ENCODE data around the gene GGA2. TPM values are rescaled to one million over a fixed set of nuclear protein-coding genes. Genes with fewer than 3 reads are reported as not detected.
A peak's percentile ranks its signal among the peaks of the same experiment; 100 is the strongest.

The GGA2 gene
- total RNA-seq, 1 donor from 2014 or later: 161 TPM

- H3K27me3 ChIP-seq: no peaks in the 10 kb centered on the region
- no peak for ATAC-seq
- H3K4me1 ChIP-seq: peaks cover 69% of the 10 kb centered on the region
- intact Hi-C loops (cut with DNase I): no loop called here
- H3K36me3 ChIP-seq: peaks cover 6% of the 10 kb centered on the region
- TF ChIP-seq CTCF (IDR thresholded peaks at IDR 0.05): no peak
- H3K4me3 ChIP-seq: no peak overlapping the region
- peak overlapping the region; percentile 24 for H3K27ac ChIP-seq
- DNase-seq: no peak
- no peaks in the 10 kb centered on the region for H3K9me3 ChIP-seq
These were observed 5.1 kb downstream of the GGA2 start for GRCh38 chr16:23505180-23505665.

- no peaks in the 10 kb centered on the region for H3K27me3 ChIP-seq
- H3K9me3 ChIP-seq: no peaks in the 10 kb centered on the region
- H3K27ac ChIP-seq: peak overlapping the region; percentile 24
- peaks cover 73% of the 10 kb centered on the region for H3K4me1 ChIP-seq
- H3K36me3 ChIP-seq: peaks cover 6% of the 10 kb centered on the region
- no peak overlapping the region for H3K4me3 ChIP-seq
- peak; percentile 8 for TF ChIP-seq CTCF (IDR thresholded peaks at IDR 0.05)
- ATAC-seq: peak; percentile 78
- DNase-seq: peak; percentile 81
- intact Hi-C loops (cut with DNase I): no loop called here
These were observed 5.7 kb downstream of the GGA2 start for GRCh38 chr16:23504453-23505179.

DNA sequence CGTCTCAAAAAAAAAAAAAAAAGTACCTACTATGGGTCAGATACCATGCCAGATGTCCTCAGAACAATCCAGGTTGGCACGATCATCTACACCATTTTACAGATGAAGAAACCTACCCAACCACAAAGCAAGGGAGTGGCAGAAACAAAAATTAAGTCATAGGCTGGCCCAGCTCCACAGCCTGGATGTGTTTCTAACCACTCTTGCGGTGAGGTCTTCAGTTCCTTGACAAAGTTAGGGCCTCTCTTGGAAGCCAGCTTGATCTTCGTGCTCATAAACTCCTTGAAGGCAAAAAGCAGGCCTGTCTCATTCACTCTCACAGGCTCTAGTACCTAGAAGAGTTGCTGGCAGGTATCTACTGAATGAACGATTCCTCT lies 6.2 kb downstream of the GGA2 start:
- intact Hi-C loops (cut with DNase I): no loop called here
- H3K27ac ChIP-seq: peak overlapping the region; percentile 24
- DNase-seq: no peak

DNA sequence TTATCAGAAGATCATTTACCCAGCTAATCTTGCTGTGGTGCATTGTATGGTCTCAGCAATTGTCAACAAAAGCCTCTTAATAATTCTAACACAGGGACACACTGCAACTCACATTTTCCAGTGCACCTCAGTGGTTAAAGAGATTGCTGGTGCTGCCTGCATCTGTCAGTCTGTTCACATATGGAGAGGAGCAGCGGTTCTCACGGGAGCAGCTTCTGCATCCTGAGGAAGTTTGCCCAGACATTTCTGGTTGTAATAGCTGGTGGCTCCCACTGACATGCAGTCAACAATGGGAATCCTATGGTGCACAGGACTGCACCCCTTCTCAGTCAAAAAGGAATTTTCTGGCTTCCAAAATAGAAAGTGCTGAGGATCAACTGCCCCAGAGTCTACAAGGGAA lies 7.8 kb downstream of the GGA2 start:
- H3K27ac ChIP-seq: no peak overlapping the region
- H3K36me3 ChIP-seq: peaks cover 6% of the 10 kb centered on the region
- H3K4me3 ChIP-seq: no peak overlapping the region
- H3K4me1 ChIP-seq: peaks cover 69% of the 10 kb centered on the region
- TF ChIP-seq CTCF (IDR thresholded peaks at IDR 0.05): no peak
- intact Hi-C loops (cut with DNase I): no loop called here
- DNase-seq: no peak
- no peaks in the 10 kb centered on the region for H3K9me3 ChIP-seq
- no peaks in the 10 kb centered on the region for H3K27me3 ChIP-seq
- ATAC-seq: no peak

More for the DNA sequence above, 6.2 kb downstream of the GGA2 start:
- H3K4me1 ChIP-seq: peaks cover 73% of the 10 kb centered on the region
- TF ChIP-seq CTCF (IDR thresholded peaks at IDR 0.05): no peak
- H3K9me3 ChIP-seq: no peaks in the 10 kb centered on the region
- no peaks in the 10 kb centered on the region for H3K27me3 ChIP-seq
- H3K4me3 ChIP-seq: no peak overlapping the region
- peak; percentile 60 for ATAC-seq
- H3K36me3 ChIP-seq: peaks cover 6% of the 10 kb centered on the region

- no peak overlapping the region for H3K27ac ChIP-seq
- intact Hi-C loops (cut with DNase I): no loop called here
- H3K9me3 ChIP-seq: no peaks in the 10 kb centered on the region
- H3K4me1 ChIP-seq: peaks cover 68% of the 10 kb centered on the region
- H3K4me3 ChIP-seq: no peak overlapping the region
- ATAC-seq: no peak
- DNase-seq: no peak
- H3K36me3 ChIP-seq: peaks cover 6% of the 10 kb centered on the region
- H3K27me3 ChIP-seq: no peaks in the 10 kb centered on the region
- no peak for TF ChIP-seq CTCF (IDR thresholded peaks at IDR 0.05)
These were observed 9.0 kb downstream of the GGA2 start for GRCh38 chr16:23501291-23501690.
